Iris pigment epithelial cell (primary cell): ENCODE data around the gene RASA3.

ENCODE experiments used
- DNase-seq: peaks from one replicate; pipeline ENCODE4 v3.0.0-alpha.2; 2011; ENCODE audit warnings: low read depth

The RASA3 gene

GRCh38 chr13:113930671-113931637 lies 201.5 kb downstream of the RASA3 start:
- DNase-seq: no peak

- no peak for DNase-seq
Measured at GRCh38 chr13:113929628-113930615, 202.5 kb downstream of the RASA3 start.

- DNase-seq: peak; percentile 44
Measured at GRCh38 chr13:113928685-113929627, 203.5 kb downstream of the RASA3 start.
